Astrocyte of the spinal cord (primary cell): Measurements from ENCODE around the gene BDKRB2.

Source experiments
- DNase-seq: peaks from one replicate; pipeline ENCODE4 v3.0.0; 2011; ENCODE audit warnings: low read depth, low spot score
- H3K4me3 ChIP-seq: 2 replicates; pipeline ENCODE4 v1.5.1; 2011; ENCODE audit warnings: low read depth, mild to moderate bottlenecking, low read length, moderate library complexity
- CTCF ChIP-seq: IDR thresholded peaks from 2 replicates; pipeline ENCODE4 v1.5.1; 2012; ENCODE audit warnings: low read depth, mild to moderate bottlenecking, low read length, inconsistent platforms
- in situ Hi-C: cut with HindIII; loops from 2 replicates; pipeline ENCODE4 v1.10.0; 2017; ENCODE audit warnings: low sequenced_read_pairs

The BDKRB2 gene

GRCh38 chr14:96204151-96205058 is at the start of gene BDKRB2:
Gene BDKRB2 (plus strand): TSS chr14:96204839. CDS start chr14:96237108, 32,269 bp downstream.
- no peak for TF ChIP-seq CTCF
- DNase-seq = peak; percentile 67
- in situ Hi-C loops = no loop called here
- H3K4me3 ChIP-seq = peak within 1 kb of the TSS; percentile 50

- TF ChIP-seq CTCF = no peak
- in situ Hi-C loops = no loop called here
- no peak overlapping the region for H3K4me3 ChIP-seq
- DNase-seq = no peak
Observed at GRCh38 chr14:96154900-96155299, 49.7 kb upstream of the BDKRB2 start.

GRCh38 chr14:96156804-96157760 is 47.6 kb upstream of the BDKRB2 start:
- in situ Hi-C loops = no loop called here
- TF ChIP-seq CTCF = no peak
- DNase-seq = no peak

GRCh38 chr14:96158735-96159134 is 45.9 kb upstream of the BDKRB2 start:
- no peak for DNase-seq
- in situ Hi-C loops = no loop called here
- no peak for TF ChIP-seq CTCF
- no peak overlapping the region for H3K4me3 ChIP-seq

More at GRCh38 chr14:96156804-96157760, 47.6 kb upstream of the BDKRB2 start:
- no peak overlapping the region for H3K4me3 ChIP-seq

GRCh38 chr14:96160076-96160912 is 44.3 kb upstream of the BDKRB2 start:
- no peak for TF ChIP-seq CTCF
- H3K4me3 ChIP-seq = no peak overlapping the region
- no peak for DNase-seq
- in situ Hi-C loops = no loop called here

GRCh38 chr14:96160913-96161310 is 43.7 kb upstream of the BDKRB2 start:
- in situ Hi-C loops = no loop called here
- no peak overlapping the region for H3K4me3 ChIP-seq
- TF ChIP-seq CTCF = no peak
- no peak for DNase-seq
